CD4-positive, alpha-beta T cell treated with Interleukin-4 for 1 hour (primary cell): ENCODE measurements around the gene ITGB5.
"Not testable (repeated sequence)": the region's sequence is repeated elsewhere in the genome, so short reads cannot be mapped to it uniquely, and the experiment has no call there.

Experiments
- DNase-seq, 2 donors: peaks; one replicate each; pipeline ENCODE4 v3.0.0-alpha.2; 2020 to 2022

ITGB5 gene

GRCh38 chr3:124786511-124787241 lies 100.5 kb downstream of the ITGB5 start:
- no peak for DNase-seq

- DNase-seq: no peak
Measured at GRCh38 chr3:124785973-124786372, 101.2 kb downstream of the ITGB5 start.

DNA sequence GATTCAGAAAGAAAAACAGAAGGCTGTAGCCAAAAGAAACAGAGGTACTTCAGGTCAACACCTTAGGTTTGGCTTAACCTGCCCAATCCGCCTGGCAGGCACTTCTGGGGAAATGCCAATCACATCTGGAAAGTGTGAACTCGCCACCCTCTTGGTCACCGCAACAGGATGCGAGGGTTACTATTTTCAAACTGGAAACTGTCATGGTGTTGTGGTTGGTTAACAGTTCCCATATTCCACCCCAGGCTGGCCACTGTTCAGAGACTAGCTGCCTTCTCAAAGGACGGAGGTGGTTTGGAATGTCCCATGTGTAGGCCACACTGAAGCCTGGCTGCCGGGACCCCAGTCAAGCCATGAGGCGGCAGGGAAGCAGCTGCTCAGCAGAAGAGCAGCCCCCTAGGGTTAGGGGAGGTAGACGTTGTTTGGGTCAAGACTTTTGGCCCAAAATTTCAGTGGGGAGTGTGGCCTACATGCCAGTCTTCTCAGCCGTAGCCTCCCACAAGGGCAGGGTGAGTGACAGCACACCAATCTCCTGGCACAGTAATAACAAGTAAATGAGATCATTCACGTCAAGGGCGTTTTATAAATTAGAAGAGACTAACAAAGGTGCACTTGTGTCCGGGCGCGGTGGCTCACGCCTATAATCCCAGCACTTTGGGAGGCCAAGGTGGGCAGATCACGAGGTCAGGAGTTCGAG lies 102.3 kb downstream of the ITGB5 start:
- DNase-seq: no peak

- no peak for DNase-seq
Measured at GRCh38 chr3:124783696-124784095, 103.5 kb downstream of the ITGB5 start.

DNA sequence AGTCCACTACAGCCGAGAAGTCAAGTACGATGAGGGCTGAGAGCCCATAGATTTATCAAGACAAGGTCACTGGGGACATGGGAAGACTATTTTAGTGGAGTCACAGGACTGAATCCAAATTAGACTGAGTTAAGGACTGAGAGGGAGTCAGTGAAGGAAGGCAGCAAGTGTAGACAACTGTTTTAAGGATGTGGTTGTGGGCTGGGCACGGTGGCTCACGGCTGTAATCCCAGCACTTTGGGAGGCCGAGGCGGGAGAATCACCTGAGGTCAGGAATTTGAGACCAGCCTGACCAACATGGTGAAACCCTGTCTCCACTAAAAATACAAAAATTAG lies 104.8 kb downstream of the ITGB5 start:
- DNase-seq: not testable (repeated sequence)

- no peak for DNase-seq
Measured at GRCh38 chr3:124781476-124782376, 105.4 kb downstream of the ITGB5 start.

GRCh38 chr3:124780761-124781475 lies 106.2 kb downstream of the ITGB5 start:
- DNase-seq: no peak

DNA sequence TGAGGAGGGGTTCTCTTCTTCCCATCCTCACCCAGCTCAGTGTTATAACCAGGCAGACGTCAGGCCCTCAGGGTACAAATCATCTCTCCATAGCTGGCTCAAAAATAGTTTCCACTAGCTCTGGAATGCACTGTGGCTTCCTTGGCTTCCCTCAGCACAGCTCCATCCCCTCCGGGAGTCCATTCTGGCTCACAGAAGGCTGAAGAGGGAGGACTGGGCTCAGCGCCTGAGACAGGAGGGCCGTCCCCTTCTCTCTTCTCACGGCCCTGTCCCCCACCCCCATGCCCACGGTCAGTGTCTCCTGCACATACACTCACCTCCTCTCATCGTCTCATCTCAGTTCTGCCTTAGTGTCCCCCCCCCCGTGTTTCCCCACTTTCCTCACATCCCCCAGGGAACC lies 106.8 kb downstream of the ITGB5 start:
- DNase-seq: no peak

DNA sequence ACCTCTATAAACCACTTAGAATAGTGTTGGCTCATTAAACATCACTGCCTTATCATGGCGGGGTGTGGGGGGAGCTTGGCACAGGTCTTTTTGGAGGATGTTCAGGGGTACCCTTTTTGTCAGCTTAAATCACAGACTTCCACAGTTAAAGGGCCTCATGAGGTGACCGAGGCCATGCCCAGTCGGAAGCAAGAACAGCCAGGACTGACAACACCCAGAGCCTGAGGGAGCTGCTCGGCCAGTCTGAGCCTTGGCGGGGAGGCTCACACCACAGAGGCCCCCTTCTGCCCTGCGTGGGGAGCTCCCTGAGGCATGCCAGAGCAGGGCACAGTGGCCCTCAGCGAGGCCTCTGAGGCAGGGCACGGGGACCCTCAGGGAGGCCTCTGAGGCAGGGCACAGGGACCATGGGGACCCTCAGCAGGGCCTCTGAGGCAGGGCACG lies 107.4 kb downstream of the ITGB5 start:
- no peak for DNase-seq

DNA sequence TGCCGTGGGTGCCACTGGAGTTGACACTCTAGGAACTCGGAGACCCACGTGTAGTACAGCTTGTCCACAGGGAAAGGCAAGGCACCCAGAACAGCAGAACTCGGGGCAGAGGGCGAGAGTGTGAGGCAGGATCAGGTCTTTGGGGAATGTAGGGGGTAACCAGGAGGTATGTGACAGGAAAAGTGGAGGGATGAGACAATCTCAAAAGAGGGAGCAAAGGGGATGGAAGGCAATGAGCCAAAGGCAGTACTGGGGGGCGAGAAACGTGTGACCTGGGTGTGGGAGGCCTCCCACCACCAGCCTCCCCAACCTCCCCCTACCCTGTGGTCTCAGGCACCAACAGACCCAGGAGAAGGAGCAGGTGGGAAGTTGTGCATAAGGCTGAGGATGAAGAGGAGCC lies 108.0 kb downstream of the ITGB5 start:
- no peak for DNase-seq

DNA sequence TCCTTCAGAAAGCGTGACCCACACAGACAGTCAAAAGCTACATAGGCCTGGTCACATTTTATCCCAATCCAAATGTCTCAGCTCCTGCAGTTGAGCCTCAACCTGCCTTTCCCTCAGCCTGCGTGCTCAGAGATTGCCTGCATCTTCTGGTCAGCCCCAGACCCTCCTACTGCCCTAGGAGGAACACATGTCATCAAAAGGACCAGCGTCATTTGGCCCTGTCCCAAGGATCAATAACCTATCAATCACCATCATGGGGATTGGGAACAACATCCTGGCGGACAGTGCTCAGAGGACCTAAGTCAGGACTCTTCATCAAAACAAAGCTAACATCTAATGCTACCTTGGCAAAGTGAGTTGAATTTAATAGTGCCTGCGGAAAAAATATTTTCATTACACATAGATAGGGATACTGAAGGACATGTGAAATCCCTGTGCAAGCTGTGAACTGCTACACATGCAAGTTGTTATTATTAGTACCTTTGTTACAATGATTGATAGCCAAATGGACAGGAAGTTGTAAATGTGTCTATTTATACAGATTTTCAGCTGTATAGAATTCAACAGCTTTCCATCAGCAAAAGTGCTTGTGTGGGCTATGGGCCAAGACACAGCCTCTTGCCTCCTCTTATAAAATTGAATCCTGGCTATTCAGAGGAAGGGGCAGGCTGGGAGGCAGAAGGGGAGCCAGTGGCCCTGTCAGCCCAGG lies 109.2 kb downstream of the ITGB5 start:
- DNase-seq: no peak

- no peak for DNase-seq
Measured at GRCh38 chr3:124776856-124777255, 110.3 kb downstream of the ITGB5 start.

GRCh38 chr3:124775877-124776276 lies 111.3 kb downstream of the ITGB5 start:
- DNase-seq: no peak

DNA sequence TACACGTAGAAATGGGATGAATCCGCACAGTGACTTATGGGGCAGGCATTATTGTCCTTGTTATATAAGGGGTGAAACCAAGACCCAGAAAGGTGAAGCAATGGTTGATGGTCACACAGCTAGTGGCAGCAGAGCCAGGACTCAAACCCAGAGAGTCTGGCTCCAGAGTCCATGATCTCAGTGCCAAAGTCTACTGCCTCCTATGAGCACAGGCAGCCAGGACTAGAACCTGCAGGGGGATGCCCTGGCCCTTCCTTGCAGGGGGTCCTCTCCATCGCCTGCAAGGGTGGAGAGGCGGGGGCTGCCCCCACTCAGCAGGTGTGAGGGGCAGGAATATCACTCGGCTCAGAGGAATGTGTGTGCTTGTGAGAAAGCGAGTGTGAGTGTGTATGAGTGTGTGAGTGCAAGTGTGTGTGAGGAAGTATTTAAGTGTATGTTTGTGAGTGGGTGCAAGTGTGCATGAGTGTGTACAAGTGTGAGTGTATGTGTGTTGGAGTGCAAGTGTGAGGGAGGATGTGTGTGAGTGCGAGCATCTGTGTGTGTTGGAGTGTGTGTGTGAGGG lies 112.2 kb downstream of the ITGB5 start:
- no peak for DNase-seq

DNA sequence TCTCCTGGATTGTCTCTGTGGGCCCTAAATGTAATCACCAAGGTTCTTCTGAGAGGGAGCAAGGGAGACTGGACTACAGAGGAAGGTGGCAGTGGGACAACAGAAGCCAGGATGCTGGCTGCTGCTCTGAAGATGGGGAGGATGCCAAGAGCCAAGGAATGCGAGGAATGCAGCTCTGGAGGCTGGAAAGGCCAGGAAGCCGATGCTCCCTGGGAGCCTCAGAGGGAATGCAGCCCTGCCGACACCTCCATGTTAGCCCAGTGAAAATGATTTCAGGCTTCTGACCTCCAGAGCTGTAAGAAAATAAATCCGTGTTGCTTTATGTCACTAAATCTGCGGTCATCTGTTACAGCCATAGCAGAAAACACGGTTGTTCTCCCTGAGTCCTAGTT lies 112.8 kb downstream of the ITGB5 start:
- DNase-seq: no peak

DNA sequence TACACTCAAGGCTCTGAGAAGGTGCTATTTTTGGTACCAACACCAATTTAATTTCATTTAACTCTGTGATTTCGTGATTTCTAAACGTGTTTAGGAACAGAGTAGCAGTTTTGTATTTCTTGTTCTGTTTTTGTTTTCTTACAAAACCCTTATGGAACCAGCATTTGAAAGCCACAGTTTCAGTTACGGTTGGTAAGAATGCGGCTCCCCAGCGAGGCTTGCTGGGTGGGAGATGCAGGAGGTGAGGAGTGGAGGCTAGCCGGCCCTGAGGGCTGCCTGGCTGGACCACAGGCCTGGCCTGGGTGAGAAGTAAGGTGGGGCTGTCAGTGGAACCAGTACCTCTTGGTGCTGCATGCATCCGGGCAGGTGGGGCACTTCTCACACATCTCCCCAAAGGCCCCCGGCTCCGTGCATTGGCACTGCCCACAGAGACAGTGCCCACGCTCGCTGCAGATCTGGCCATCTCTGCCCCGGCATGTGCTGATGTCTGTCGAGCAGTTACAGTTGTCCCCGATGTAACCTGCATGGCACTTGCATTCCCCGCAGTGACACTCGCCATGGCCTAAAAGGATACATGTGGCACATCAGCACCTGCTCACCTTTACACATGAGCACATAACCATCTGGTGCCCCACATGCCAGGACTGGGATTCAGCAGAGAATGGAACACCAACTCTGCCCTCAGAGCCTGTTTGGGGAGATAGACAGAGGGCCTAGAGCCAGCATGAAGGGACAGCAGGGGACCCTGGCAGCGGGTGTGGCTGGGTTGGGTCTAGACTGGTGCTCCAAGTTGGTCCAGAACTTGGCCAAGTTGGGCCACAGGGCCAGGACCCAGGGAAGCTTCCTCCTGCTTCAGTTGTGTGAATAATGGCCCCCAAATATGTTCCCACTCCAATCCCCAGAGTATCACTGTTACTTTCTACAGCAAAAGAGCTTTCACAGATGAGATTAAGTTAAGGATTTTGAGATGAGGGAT lies 113.5 kb downstream of the ITGB5 start:
- no peak for DNase-seq

DNA sequence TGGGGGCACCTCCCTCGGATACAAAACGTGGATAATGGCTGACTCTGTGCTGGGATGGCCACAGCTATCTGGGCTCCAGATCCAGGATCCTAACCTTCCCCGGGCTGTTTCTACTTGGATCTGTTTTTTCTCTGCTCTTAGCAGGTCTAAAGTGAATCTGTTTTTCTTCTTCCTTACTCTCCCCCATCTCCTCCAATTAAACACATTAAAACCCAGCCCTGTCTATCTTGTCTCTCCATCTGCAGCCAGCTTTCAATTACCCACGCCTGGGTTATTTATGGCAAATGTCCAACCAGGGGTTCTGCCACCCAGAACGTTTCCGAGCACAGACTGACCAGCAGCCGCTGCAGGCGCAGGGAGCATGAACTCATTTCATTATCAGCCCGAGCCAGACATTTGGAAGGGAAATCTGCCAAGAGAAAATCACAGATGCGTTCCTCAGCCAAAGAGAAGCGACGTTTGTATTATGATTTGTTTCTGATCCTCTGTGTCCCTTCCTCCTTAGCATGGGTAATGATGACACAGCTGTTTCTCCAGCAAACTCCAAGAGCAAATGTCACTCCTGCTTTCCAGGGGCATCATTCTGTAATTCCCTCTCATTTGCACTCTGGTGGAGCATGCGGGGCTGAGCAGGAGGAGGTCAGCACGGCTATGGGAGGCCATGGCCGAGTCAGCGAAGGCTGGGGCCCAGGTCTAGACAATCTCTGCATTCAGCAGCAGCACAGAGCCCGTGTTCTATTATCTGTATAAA lies 114.9 kb downstream of the ITGB5 start:
- no peak for DNase-seq

- no peak for DNase-seq
Measured at GRCh38 chr3:124771083-124771445, 116.1 kb downstream of the ITGB5 start.

GRCh38 chr3:124770336-124771082 lies 116.7 kb downstream of the ITGB5 start:
- no peak for DNase-seq
